K562 (cell line): ENCODE data around the gene NUP98. TPM values are rescaled to one million over a fixed set of nuclear protein-coding genes. Genes with fewer than 3 reads are reported as not detected.

ENCODE experiments used
- BACH1 ChIP-seq: fragments of 200-800 bp; sonication (Bioruptor generic); IDR thresholded peaks from 2 replicates; pipeline ENCODE4 v1.6.1; 2016; ENCODE audit warnings: missing genetic modification characterization, missing compliant biosample characterization
- CREBBP ChIP-seq: IDR thresholded peaks from one replicate; pipeline ENCODE4 v1.6.1; 2012; ENCODE audit warnings: low read depth, mild to moderate bottlenecking, control low read depth, inconsistent platforms, low read length
- CXXC5 ChIP-seq: fragments of 250-450 bp; sonication (Bioruptor Pico); IDR thresholded peaks from 2 replicates; pipeline ENCODE4 v1.8.0; 2022; ENCODE audit warnings: inconsistent platforms, mild to moderate bottlenecking, moderate library complexity
- ESRRA ChIP-seq: fragments of 450-650 bp; IDR thresholded peaks from 2 replicates; pipeline ENCODE4 v1.6.1; 2014; ENCODE audit warnings: low read depth, mild to moderate bottlenecking, moderate library complexity, borderline replicate concordance
- ETV1 ChIP-seq: fragments of 450-650 bp; conservative IDR thresholded peaks from 2 replicates; pipeline ENCODE4 v1.6.1; 2016; ENCODE audit warnings: missing genetic modification characterization, control low read depth, low read depth, missing compliant biosample characterization
- FOS ChIP-seq: IDR thresholded peaks from 3 replicates; pipeline ENCODE4 v1.6.1; 2011; ENCODE audit not compliant: insufficient read length; ENCODE audit errors: extremely low read depth
- GABPB1 ChIP-seq: sonication (generic); formaldehyde crosslinking; IDR thresholded peaks from 2 replicates; pipeline ENCODE4 v1.8.0; 2022; ENCODE audit warnings: mild to moderate bottlenecking, missing genetic modification reagents
- HDAC8 ChIP-seq: fragments of 450-650 bp; IDR thresholded peaks from 2 replicates; pipeline ENCODE4 v1.6.1; 2016; ENCODE audit warnings: mild to moderate bottlenecking, missing genetic modification characterization, moderate library complexity, missing compliant biosample characterization
- HDGF ChIP-seq: fragments of 450-650 bp; IDR thresholded peaks from 2 replicates; pipeline ENCODE4 v1.6.1; 2016
- JUN ChIP-seq, 2 experiments: sonication (generic) in 1 of 2; formaldehyde crosslinking in 1 of 2; IDR thresholded peaks; 2 replicates each; pipeline versions ENCODE4 v1.6.1 to v1.8.0; 2012 to 2022; ENCODE audit warnings: borderline replicate concordance in 2 of 2, mild to moderate bottlenecking in 2 of 2, improper control_type of control experiment in 1 of 2, low read depth in 1 of 2, low read length in 1 of 2, missing genetic modification reagents in 1 of 2
- NFATC3 ChIP-seq: fragments of 450-650 bp; IDR thresholded peaks from 2 replicates; pipeline ENCODE4 v1.6.1; 2017; ENCODE audit warnings: mild to moderate bottlenecking
- NFE2 ChIP-seq: IDR thresholded peaks from 2 replicates; pipeline ENCODE4 v1.6.1; 2014; ENCODE audit warnings: antibody characterized with exemption, low read depth
- NFYB ChIP-seq: IDR thresholded peaks from 2 replicates; pipeline ENCODE4 v1.6.1; 2011; ENCODE audit warnings: mild to moderate bottlenecking, moderate library complexity; ENCODE audit not compliant: insufficient read length; ENCODE audit errors: extremely low read depth
- NR2C2 ChIP-seq, 2 experiments: fragments of 200-800 bp in 1 of 2; sonication (Bioruptor generic) in 1 of 2; sonication (generic) in 1 of 2; formaldehyde crosslinking in 1 of 2; IDR thresholded peaks; 2 replicates each; pipeline versions ENCODE4 v1.6.1 to v1.8.0; 2016 to 2022; ENCODE audit warnings: mild to moderate bottlenecking in 1 of 2, missing compliant biosample characterization in 1 of 2, missing genetic modification characterization in 1 of 2, missing genetic modification reagents in 1 of 2
- RBM25 ChIP-seq: fragments of 200-400 bp; formaldehyde crosslinking; IDR thresholded peaks from 2 replicates; pipeline ENCODE4 v1.6.1; 2018; ENCODE audit warnings: low read length, low read depth, moderate library complexity; ENCODE audit not compliant: severe bottlenecking
- TAF1 ChIP-seq: IDR thresholded peaks from 2 replicates; pipeline ENCODE4 v1.6.1; 2011; ENCODE audit warnings: mild to moderate bottlenecking, low read length, moderate library complexity; ENCODE audit not compliant: insufficient read depth, control insufficient read depth, severe bottlenecking; ENCODE audit errors: extremely low read depth
- TRIM24 ChIP-seq, 2 experiments: fragments of 450-650 bp; IDR thresholded peaks; 2 replicates each; pipeline ENCODE4 v1.6.1; 2016
- WHSC1 ChIP-seq: IDR thresholded peaks from one replicate; pipeline ENCODE4 v1.6.1; 2012; ENCODE audit warnings: low read length, control low read depth, inconsistent platforms
- ZBTB43 ChIP-seq: sonication (generic); formaldehyde crosslinking; IDR thresholded peaks from 2 replicates; pipeline ENCODE4 v1.8.0; 2023; ENCODE audit warnings: mild to moderate bottlenecking, missing genetic modification reagents
- ZFX ChIP-seq: sonication (generic); formaldehyde crosslinking; IDR thresholded peaks from 2 replicates; pipeline ENCODE4 v1.8.0; 2022; ENCODE audit warnings: mild to moderate bottlenecking, missing genetic modification reagents, moderate library complexity
- polyA plus RNA-seq, 8 experiments: library from polyadenylated mRNA; depleted of rRNA in 4 of 8; stranded (reverse) in 5 of 8; unstranded in 3 of 8; fragments of >200 nt; fragmentation: Nextera tagmentation in 2 of 8; fragmentation: Illumina TruSeq in 1 of 8; extraction: Ambion mirVana in 2 of 8; extraction: Trizol in 1 of 8; gene quantifications; 2 replicates each; pipeline versions ENCODE4 v1.2.1 to v1.2.3, GENCODE V29; 2011 to 2014; ENCODE audit warnings: inconsistent platforms in 1 of 8, missing spikeins in 1 of 8
- total RNA-seq, 7 experiments: library from RNA; depleted of rRNA in 6 of 7; stranded (reverse); fragments of >200 nt in 6 of 7; fragmentation: Illumina TruSeq in 2 of 7; extraction: Trizol in 2 of 7; gene quantifications; 2 replicates each; pipeline versions ENCODE4 v1.2.1 to v1.2.3, GENCODE V29; 2011 to 2021; ENCODE audit warnings: low replicate concordance in 1 of 7
- TF ChIP-seq, protein P1 (sequence below): fragments of 450-650 bp; IDR thresholded peaks from 2 replicates; pipeline ENCODE4 v1.7.1; 2018; ENCODE audit warnings: mild to moderate bottlenecking, low read depth; ENCODE audit not compliant: partially characterized antibody
- TF ChIP-seq, protein P2 (sequence below): IDR thresholded peaks from 2 replicates; pipeline ENCODE4 v1.6.1; 2011; ENCODE audit not compliant: insufficient read length; ENCODE audit errors: extremely low read depth

The NUP98 gene
- total and polyA plus RNA-seq, 9 of the 15 experiments (the other 6 are each of a cell fraction or from before 2014, with no cell fraction given), result 45.1 to 196 (median 130) TPM

GRCh38 chr11:3797329-3798090 is at the start of gene NUP98 (continued):
- TF ChIP-seq CXXC5 (CRISPR knock-in tag), result peak; percentile 99
- TF ChIP-seq WHSC1, result no peak
- TF ChIP-seq NFATC3, result no peak
- no peak for TF ChIP-seq CREBBP
- peak; percentile 83 for TF ChIP-seq GABPB1
- peak; percentile 69 for TF ChIP-seq TAF1
- 0 out of 2 replicates have a peak, but pooled peaks have one; percentile 33 for TF ChIP-seq HDAC8 (tag)
- peak; percentile 77 for TF ChIP-seq NFYB
- no peak; the same call in 1 of the 2 replicates for TF ChIP-seq NR2C2 (CRISPR knock-in tag; IDR thresholded peaks at IDR 0.05)
- peak; percentile 77; the same call in 1 of the 2 replicates for TF ChIP-seq NR2C2 (tag; IDR thresholded peaks at IDR 0.05)
- peak; percentile 59 for TF ChIP-seq ETV1
- TF ChIP-seq ZFX, result peak; percentile 98
- TF ChIP-seq ZBTB43 (CRISPR knock-in tag), result peak; percentile 80; the same call in 1 of the 2 replicates
- TF ChIP-seq TRIM24 (IDR thresholded peaks at IDR 0.05), result 0 out of 4 replicates have a peak, but pooled peaks of 1 of the 2 experiments have one; percentile 32
- TF ChIP-seq ESRRA, result peak; percentile 64; the same call in 1 of the 2 replicates
- no peak for TF ChIP-seq BACH1 (tag)
- peak; percentile 90 for TF ChIP-seq HDGF
- peak; percentile 77 for TF ChIP-seq JUN (IDR thresholded peaks at IDR 0.05; ENCODE audit: borderline replicate concordance, low read depth, low read length)
- peak; percentile 77; the same call in 1 of the 2 replicates for TF ChIP-seq JUN (CRISPR knock-in tag; IDR thresholded peaks at IDR 0.05; ENCODE audit: borderline replicate concordance)
- no peak for TF ChIP-seq NFE2
- TF ChIP-seq, protein P1, sequence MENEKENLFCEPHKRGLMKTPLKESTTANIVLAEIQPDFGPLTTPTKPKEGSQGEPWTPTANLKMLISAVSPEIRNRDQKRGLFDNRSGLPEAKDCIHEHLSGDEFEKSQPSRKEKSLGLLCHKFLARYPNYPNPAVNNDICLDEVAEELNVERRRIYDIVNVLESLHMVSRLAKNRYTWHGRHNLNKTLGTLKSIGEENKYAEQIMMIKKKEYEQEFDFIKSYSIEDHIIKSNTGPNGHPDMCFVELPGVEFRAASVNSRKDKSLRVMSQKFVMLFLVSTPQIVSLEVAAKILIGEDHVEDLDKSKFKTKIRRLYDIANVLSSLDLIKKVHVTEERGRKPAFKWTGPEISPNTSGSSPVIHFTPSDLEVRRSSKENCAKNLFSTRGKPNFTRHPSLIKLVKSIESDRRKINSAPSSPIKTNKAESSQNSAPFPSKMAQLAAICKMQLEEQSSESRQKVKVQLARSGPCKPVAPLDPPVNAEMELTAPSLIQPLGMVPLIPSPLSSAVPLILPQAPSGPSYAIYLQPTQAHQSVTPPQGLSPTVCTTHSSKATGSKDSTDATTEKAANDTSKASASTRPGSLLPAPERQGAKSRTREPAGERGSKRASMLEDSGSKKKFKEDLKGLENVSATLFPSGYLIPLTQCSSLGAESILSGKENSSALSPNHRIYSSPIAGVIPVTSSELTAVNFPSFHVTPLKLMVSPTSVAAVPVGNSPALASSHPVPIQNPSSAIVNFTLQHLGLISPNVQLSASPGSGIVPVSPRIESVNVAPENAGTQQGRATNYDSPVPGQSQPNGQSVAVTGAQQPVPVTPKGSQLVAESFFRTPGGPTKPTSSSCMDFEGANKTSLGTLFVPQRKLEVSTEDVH, result peak; percentile 94
- TF ChIP-seq, protein P2, sequence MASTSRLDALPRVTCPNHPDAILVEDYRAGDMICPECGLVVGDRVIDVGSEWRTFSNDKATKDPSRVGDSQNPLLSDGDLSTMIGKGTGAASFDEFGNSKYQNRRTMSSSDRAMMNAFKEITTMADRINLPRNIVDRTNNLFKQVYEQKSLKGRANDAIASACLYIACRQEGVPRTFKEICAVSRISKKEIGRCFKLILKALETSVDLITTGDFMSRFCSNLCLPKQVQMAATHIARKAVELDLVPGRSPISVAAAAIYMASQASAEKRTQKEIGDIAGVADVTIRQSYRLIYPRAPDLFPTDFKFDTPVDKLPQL, result no peak
- peak; percentile 99 for TF ChIP-seq RBM25
- TF ChIP-seq FOS, result peak; percentile 89
